Mucosa of stomach (tissue), 1 donor: ENCODE data around the gene TEDC2.
A peak's percentile ranks its signal among the peaks of the same experiment; 100 is the strongest.

Experiments
- H3K27me3 ChIP-seq: one replicate; pipeline ENCODE4 v1.7.0; 2013; ENCODE audit warnings: mild to moderate bottlenecking, low read length; ENCODE audit not compliant: control insufficient read depth, insufficient read depth
- H3K36me3 ChIP-seq: one replicate; pipeline ENCODE4 v1.7.0; 2013; ENCODE audit warnings: low read length; ENCODE audit not compliant: control insufficient read depth, insufficient read depth
- H3K4me1 ChIP-seq: one replicate; pipeline ENCODE4 v1.7.0; 2013; ENCODE audit warnings: mild to moderate bottlenecking, low read length; ENCODE audit not compliant: control insufficient read depth, insufficient read depth
- H3K4me3 ChIP-seq: one replicate; pipeline ENCODE4 v1.7.0; 2013; ENCODE audit warnings: low read length
- H3K9ac ChIP-seq: one replicate; pipeline ENCODE4 v1.7.0; 2013; ENCODE audit warnings: mild to moderate bottlenecking, low read length, moderate library complexity
- H3K9me3 ChIP-seq: one replicate; pipeline ENCODE4 v1.7.0; 2013; ENCODE audit warnings: mild to moderate bottlenecking, low read length, moderate library complexity; ENCODE audit not compliant: control insufficient read depth
- donor health status: Pancreatic carcinoma.

The TEDC2 gene

DNA sequence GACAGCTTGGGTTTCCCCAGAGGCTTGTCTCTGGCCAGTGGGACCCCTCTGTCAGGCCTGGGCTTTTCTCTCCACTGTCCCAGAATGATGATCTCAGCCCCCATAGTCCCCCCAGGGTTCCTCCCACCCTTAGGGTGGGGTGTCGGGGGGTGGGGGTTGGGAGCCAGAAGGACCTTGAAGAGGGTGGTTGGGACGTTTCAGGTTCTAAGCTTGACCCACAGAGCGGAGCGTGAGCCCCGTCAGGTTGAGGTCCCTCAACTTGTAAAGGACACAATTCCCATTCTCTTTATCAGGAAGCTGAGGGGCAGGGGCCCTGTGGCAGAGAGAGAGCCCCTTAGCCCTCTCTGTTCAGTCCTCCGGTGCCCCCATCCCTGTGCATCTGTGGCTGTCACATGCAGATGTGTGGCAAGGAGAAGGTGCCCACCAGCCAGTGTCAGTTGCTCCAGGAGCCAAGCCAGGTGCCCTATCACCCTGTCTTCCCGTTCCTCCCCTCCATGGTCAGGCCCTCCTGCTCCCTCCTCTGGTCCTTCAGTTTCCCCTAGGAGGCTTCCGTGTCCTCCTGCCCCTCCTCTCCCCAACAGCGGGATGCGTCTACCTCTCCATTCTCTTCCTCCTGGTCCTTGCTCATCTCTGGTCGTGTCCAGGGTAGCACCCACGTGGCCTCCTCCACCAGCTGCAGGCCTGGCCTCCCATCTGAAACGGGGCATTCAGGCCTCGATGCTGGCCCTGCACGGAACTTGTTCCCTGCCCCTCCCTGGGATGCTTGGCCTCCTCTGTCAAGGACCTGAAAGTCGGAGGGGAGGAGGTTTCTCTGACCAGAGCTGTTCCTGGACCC, 9.7 kb downstream of the TEDC2 start:
- Histone ChIP-seq H3K9ac (no peak overlapping the region), H3K27me3 (peaks cover 63% of the 10 kb centered on the region), H3K36me3 (no peaks in the 10 kb centered on the region), H3K9me3 (no peaks in the 10 kb centered on the region), H3K4me1 (peaks cover 28% of the 10 kb centered on the region), H3K4me3 (no peak overlapping the region)

DNA sequence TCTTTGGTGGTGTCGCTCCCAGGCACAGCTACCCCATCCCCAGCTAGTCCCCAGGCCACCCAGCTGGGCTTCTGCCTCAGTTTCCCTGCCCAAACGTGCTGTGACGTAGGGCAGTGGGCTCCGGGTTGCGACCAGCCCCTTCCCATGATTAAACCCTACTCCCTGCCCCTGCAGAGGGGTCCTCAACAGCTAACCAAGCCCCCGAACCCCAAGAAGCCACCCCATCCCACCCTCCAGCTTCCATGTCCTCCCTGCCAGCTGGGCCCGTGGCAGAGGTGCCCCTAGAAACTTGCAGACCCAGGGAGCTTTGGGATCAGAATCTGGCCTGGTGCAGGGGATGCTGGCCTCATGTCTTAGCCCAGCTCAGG, 10.3 kb downstream of the TEDC2 start:
- H3K36me3 ChIP-seq: no peaks in the 10 kb centered on the region
- no peaks in the 10 kb centered on the region for H3K9me3 ChIP-seq
- peaks cover 63% of the 10 kb centered on the region for H3K27me3 ChIP-seq
- no peak overlapping the region for H3K9ac ChIP-seq
- peaks cover 28% of the 10 kb centered on the region for H3K4me1 ChIP-seq
- H3K4me3 ChIP-seq: no peak overlapping the region

DNA sequence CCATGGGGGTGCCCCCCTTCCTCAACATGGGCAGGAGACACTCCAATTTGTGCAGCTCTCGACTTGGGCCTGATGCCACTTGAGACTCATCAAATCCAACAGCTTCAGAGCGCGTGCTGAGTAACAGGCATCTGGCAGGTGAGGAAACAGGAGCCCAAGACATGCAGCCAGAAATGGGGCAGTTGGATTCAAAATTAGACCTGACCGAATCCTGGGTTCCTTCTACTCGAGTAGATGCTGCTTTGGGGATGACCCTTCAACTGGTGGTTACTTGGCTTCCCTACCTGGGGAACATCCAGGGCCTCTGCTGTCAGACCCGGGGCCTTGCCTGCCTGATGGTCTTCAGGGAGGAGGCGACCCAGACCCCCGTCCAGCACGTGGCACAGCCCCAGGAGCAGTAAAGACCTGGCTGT, 10.7 kb downstream of the TEDC2 start:
- no peaks in the 10 kb centered on the region for H3K36me3 ChIP-seq
- no peak overlapping the region for H3K9ac ChIP-seq
- H3K4me1 ChIP-seq: peaks cover 30% of the 10 kb centered on the region
- H3K9me3 ChIP-seq: no peaks in the 10 kb centered on the region
- H3K27me3 ChIP-seq: peaks cover 63% of the 10 kb centered on the region
- no peak overlapping the region for H3K4me3 ChIP-seq

DNA sequence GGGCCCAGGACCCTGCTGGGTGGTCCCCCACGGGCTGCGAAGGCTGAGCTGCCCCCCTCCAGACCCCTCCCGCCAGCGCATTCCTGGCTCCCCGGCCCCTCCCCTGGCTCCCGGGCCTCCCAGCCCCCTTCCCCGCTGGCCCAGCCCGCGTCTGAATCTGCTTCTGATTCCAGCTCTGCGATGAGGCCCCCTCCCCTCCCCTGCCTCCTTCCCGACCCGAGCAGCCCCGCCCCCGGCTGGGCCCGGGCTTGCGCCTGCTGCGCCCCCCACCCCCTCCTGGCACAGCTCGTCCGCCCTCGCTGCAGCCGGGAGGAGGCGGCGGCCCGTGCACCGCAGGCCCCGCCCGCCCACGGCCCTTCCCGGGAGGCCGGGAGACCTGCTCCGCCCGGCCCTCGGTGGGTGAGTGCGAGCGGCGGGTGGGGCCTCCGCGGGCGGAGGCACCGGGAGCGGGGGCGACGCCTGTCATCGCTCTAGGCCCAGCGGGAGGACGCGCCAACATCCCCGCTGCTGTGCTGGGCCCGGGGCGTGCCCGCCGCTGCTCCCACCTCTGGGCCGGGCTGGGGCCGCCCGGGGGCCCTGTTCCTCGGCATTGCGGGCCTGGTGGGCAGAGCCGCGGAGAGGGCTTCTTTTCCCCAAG, 11.2 kb downstream of the TEDC2 start, which contains the start of gene NTN3:
NTN3 (plus strand) TSS at position 282 of the 637 bp plus-strand sequence. CDS start 405 bp downstream, outside the sequence.
- no peaks in the 10 kb centered on the region for H3K9me3 ChIP-seq
- H3K9ac ChIP-seq: no peak within 1 kb of the TSS
- H3K4me1 ChIP-seq: peaks cover 35% of the 10 kb centered on the region
- H3K4me3 ChIP-seq: no peak within 1 kb of the TSS
- peaks cover 63% of the 10 kb centered on the region for H3K27me3 ChIP-seq
- H3K36me3 ChIP-seq: no peaks in the 10 kb centered on the region

DNA sequence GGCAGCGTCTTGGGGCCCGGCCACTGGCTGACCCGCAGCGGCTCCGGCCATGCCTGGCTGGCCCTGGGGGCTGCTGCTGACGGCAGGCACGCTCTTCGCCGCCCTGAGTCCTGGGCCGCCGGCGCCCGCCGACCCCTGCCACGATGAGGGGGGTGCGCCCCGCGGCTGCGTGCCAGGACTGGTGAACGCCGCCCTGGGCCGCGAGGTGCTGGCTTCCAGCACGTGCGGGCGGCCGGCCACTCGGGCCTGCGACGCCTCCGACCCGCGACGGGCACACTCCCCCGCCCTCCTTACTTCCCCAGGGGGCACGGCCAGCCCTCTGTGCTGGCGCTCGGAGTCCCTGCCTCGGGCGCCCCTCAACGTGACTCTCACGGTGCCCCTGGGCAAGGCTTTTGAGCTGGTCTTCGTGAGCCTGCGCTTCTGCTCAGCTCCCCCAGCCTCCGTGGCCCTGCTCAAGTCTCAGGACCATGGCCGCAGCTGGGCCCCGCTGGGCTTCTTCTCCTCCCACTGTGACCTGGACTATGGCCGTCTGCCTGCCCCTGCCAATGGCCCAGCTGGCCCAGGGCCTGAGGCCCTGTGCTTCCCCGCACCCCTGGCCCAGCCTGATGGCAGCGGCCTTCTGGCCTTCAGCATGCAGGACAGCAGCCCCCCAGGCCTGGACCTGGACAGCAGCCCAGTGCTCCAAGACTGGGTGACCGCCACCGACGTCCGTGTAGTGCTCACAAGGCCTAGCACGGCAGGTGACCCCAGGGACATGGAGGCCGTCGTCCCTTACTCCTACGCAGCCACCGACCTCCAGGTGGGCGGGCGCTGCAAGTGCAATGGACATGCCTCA, 12.0 kb downstream of the TEDC2 start:
- Histone ChIP-seq H3K9me3 (no peaks in the 10 kb centered on the region), H3K4me3 (no peak overlapping the region), H3K9ac (no peak overlapping the region), H3K27me3 (peaks cover 63% of the 10 kb centered on the region), H3K4me1 (peaks cover 40% of the 10 kb centered on the region), H3K36me3 (no peaks in the 10 kb centered on the region)

DNA sequence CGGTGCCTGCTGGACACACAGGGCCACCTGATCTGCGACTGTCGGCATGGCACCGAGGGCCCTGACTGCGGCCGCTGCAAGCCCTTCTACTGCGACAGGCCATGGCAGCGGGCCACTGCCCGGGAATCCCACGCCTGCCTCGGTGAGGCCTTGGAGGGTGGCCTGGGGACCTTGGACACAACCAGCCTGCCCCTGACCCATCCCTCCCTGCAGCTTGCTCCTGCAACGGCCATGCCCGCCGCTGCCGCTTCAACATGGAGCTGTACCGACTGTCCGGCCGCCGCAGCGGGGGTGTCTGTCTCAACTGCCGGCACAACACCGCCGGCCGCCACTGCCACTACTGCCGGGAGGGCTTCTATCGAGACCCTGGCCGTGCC, 12.6 kb downstream of the TEDC2 start:
- H3K36me3 ChIP-seq: no peaks in the 10 kb centered on the region
- H3K27me3 ChIP-seq: peaks cover 60% of the 10 kb centered on the region
- no peaks in the 10 kb centered on the region for H3K9me3 ChIP-seq
- no peak overlapping the region for H3K4me3 ChIP-seq
- peaks cover 40% of the 10 kb centered on the region for H3K4me1 ChIP-seq
- H3K9ac ChIP-seq: no peak overlapping the region

DNA sequence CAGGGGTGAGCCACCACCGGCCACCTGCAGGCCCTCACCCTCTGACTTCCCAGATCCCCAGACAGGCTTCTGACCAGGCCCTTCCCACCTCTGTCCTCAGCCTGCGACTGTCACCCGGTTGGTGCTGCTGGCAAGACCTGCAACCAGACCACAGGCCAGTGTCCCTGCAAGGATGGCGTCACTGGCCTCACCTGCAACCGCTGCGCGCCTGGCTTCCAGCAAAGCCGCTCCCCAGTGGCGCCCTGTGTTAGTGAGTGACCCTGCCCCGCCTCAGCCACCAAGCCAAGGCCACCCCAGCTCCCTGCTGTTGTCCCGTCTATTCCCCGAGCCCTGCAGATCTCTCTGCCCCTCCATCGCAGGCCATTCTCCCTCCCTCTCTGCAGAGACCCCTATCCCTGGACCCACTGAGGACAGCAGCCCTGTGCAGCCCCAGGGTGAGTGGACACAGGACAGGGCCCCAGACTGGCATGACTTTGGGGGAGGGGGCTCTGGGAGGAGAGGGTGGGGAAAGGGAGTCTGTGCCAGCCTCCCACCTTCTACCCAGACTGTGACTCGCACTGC, 13.1 kb downstream of the TEDC2 start:
- H3K9me3 ChIP-seq: no peaks in the 10 kb centered on the region

DNA sequence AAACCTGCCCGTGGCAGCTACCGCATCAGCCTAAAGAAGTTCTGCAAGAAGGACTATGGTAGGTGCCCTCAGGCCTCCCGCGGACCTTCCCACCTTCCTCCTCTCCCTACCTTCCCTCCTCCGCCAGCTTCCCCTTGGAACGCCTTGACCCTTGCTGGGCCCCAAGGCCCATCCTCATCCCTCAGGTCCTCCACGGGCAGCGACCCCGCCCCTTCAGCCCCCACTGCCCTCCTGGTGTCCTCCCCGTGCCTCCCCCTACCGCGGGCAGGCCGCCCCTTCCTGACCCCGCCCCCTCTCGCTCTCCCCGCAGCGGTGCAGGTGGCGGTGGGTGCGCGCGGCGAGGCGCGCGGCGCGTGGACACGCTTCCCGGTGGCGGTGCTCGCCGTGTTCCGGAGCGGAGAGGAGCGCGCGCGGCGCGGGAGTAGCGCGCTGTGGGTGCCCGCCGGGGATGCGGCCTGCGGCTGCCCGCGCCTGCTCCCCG, 13.6 kb downstream of the TEDC2 start:
- Histone ChIP-seq H3K9me3 (no peaks in the 10 kb centered on the region), H3K9ac (no peak overlapping the region), H3K4me1 (peaks cover 34% of the 10 kb centered on the region), H3K36me3 (no peaks in the 10 kb centered on the region), H3K27me3 (peaks cover 51% of the 10 kb centered on the region), H3K4me3 (no peak overlapping the region)

More for the DNA sequence above, 13.1 kb downstream of the TEDC2 start:
- Histone ChIP-seq H3K4me1 (peaks cover 39% of the 10 kb centered on the region), H3K36me3 (no peaks in the 10 kb centered on the region), H3K27me3 (peaks cover 56% of the 10 kb centered on the region), H3K4me3 (no peak overlapping the region), H3K9ac (no peak overlapping the region)

DNA sequence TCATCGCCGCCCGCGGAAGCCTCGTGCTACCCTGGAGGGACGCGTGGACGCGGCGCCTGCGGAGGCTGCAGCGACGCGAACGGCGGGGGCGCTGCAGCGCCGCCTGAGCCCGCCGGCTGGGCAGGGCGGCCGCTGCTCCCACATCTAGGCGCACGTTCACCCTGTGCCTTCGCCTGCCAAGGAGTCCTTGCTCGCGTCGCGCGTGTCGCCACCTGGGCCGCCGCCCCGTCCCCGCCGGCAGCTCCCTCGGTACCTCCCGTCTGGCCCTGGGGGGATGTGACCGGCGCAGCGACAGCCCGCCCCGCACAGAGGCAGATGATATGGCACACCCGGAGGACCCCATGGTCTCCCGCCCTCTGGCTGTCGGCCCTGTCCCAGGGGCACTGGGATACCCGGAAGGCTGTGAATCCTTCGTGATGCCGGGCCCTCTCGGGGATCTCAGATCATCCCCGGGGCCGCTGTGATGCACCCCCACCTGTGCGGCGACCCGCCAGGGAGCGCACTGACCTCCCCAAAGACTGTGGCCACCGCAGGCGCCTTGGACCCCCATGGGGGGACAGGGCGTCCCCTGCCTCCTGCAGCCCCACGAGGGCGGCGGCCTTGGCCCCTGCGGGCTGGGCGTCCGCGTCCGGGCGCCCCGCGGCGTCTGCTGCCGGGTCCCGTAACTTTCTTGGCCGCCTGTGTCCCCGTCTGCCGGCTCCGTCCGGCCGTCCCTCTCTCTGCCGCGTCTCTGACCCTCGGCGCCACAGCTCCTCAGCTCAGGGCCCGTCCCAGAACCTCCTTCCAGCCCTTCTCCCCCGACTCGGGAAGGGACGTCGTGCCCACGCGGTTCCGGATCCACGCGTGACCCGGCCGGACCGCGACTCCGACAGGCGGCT, 14.3 kb downstream of the TEDC2 start:
- peak overlapping the region; percentile 41 for H3K4me3 ChIP-seq
- H3K36me3 ChIP-seq: no peaks in the 10 kb centered on the region
- H3K4me1 ChIP-seq: peaks cover 26% of the 10 kb centered on the region
- no peaks in the 10 kb centered on the region for H3K9me3 ChIP-seq
- peaks cover 43% of the 10 kb centered on the region for H3K27me3 ChIP-seq
- H3K9ac ChIP-seq: peak overlapping the region; percentile 69

DNA sequence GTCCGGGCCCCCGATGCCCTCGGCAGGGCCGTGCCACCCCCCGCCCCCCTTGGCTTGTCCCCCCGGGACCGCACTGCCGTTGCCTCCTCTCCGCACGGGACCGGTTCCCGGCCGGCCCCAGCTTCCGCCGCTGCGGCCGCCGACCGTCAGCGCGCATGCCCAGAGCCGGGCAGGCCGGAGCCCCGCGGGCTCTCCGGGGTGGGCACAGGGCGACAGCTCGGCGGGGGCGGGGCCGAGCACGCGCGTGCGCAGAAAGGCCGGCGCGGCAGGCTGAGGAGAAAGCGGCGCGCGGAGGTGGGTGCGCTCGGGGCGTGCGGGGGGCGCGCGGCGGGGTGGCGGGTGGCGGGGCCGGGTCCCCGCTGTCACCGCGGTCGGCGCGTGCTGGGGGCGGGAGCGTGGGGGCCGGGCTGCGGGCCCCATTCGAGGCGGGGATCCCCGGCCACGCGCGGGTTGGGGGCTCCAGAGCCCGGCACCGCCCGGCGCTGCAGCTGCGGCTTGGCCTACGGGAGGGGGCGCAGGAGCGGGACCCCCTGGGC, 15.0 kb downstream of the TEDC2 start, which contains the start of gene TBC1D24:
TBC1D24 (plus strand) TSS at position 251 of the 536 bp plus-strand sequence. CDS start 21,022 bp downstream, outside the sequence.
- Histone ChIP-seq H3K36me3 (no peaks in the 10 kb centered on the region), H3K27me3 (peaks cover 36% of the 10 kb centered on the region), H3K4me3 (peak within 1 kb of the TSS; percentile 41), H3K4me1 (peaks cover 25% of the 10 kb centered on the region), H3K9me3 (no peaks in the 10 kb centered on the region), H3K9ac (peak within 1 kb of the TSS; percentile 69)
